GM21381 (cell line): ENCODE measurements around the gene RNF14.
A peak's percentile ranks its signal among the peaks of the same experiment; 100 is the strongest.

Source experiments
- ATAC-seq: cut with Tn5 transposase; IDR thresholded peaks from one replicate; pipeline ENCODE4 v1.9.1; 2021; ENCODE audit warnings: mild to moderate bottlenecking, moderate library complexity; ENCODE audit not compliant: unreplicated experiment

RNF14 gene

DNA sequence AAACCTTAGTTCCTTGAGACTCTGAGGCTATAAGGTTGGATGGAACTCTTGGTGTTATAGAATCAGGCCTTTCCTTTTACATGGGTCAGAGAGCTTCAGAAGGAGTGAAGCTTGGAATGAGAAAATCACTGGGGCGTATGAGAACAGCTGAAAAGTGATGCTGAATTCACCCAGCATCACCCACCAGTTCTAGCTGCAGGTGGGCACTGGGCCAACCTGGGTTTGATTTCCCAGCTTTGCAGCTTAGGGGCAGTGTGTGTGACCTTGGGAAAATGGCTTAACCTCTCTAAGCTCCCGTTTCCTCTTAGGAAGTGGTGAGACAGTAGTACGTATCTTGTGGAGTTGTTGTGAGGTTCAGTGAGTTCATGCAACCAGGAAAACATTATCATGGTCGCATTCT lies 21.6 kb upstream of the RNF14 start:
- ATAC-seq = no peak

DNA sequence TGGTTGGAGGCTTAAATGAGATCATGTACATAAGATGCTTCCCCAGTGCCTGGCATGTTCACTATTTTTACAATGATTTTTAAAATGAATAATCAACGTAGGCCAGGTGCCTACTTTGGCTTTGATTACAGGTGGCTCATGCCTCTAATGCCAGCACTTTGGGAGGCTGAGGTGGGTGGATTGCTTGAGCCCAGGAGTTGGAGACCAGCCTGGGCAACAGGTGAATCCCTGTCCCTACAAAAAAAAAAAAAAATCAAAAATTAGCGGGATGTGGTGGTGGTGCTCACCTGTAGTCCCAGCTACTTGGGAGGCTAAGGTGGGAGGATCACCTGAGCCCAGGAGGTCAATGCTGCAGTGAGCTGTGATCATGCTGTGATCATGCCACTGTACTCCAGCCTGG lies 20.1 kb upstream of the RNF14 start:
- ATAC-seq = no peak

GRCh38 chr5:141949511-141949910 lies 19.4 kb upstream of the RNF14 start:
- ATAC-seq = no peak

DNA sequence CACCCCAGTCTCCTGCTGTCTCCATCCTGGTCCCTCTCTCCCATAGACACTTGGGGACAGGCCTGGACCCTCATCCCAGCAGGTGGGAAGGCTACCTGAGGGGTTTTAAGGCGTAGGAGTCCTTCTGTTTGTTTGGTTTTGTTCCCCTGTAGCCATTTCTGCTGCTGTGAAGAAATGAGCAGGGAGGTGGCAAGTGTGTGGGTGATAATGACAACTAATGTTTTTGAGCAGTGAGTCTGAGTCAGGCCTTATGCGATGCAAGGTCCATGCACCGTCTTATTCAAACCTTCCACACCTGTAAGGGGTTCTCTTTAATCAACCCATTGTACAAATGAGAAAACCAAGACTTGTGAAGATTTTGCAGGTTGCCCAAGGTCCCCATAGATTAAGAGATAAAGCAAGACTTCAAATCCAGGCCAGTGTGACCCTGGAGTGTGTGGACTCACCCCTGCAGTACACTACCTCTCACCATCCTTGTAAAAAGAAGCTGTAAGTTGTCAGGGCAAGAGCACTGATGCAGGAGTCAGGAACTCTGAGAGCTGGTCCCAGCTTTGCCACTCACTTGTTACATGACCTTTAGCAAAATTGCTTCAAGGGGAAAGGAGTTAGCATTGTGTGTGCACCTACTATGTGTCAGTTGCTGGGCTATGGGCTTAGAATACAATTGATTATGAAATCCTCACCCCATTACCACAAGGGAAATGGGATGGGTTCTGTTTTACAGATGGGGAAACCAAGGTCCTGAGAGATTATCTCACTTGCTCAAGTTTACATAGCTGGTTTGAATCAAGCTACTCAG lies 18.5 kb upstream of the RNF14 start:
- ATAC-seq = no peak

DNA sequence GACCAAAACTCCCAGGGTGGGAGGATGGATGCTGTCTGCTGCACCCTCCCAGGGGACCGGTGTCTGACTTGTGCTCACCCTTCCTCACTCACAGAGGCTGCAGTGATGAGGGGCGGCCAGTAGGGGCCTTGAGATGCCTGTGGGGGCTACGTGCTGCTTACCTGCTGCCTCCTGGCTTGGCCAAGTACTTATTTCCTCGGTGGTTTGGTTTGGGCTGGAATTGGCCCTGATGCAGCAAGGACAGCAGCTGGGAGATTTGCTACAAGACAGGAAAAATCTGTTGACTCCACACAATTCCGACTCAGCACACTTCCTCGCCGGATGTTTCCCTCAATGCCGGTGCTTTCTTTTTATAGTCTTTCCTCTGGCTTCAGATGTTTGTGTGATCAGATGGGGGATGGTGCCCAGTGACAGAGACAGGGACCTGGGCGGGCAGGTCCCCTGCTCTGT lies 17.5 kb upstream of the RNF14 start:
- ATAC-seq = peak; percentile 64

GRCh38 chr5:141952020-141952419 lies 16.9 kb upstream of the RNF14 start:
- ATAC-seq = no peak

DNA sequence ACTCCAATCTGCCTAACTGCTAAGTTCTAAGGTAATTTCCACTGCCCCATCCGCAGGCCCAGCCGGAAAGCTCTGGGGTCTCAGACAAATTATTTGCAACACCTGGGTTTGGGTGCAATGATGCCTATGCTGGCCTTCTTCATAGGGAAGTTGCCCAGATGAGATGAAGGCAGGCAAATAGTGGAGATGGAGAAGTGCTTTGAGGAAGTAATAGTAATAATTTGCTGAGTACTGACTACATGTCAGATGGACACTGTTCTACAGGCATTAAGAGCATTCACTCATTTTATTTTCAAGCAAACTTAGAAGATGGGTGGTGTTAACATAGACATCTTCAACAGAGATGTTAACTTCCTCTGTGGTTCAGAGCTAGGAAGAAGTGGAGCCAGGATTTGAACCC lies 14.7 kb upstream of the RNF14 start:
- no peak for ATAC-seq

DNA sequence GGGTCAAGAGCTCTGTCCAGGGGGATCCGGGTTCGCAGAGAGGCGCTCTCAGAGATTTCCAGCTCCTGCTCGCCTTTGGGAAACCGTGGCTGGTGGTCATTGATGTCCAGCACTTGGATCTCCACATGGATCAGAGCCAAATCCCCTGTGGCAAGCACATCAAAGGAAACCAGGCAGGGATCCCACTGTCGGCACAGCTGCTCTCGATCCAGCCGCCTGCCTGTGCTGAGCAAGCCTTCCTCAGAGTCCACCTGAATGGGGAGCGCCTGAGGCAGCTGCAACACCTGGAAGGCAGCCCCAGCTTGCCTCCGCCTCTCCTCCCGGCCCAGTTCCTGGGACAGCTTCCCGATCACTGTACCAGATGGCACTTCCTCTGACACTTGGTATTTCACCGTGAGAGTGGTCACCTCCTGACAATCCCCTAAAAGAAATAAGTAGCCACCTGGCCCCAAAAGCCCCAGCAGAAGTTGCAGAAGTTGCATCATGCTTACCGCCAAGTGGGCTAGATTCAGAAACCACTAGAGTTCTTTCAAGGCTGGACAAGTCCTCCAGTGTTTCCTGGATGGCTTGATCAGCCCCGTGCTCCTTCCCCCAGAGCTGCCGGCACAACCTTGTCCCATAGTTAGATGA lies 11.4 kb upstream of the RNF14 start:
- no peak for ATAC-seq

- ATAC-seq = no peak
Observed at GRCh38 chr5:141958113-141958512, 10.8 kb upstream of the RNF14 start, which contains the start of gene PCDH12. Gene PCDH12 (minus strand): TSS chr5:141958202. CDS start chr5:141957851, 351 bp downstream.

DNA sequence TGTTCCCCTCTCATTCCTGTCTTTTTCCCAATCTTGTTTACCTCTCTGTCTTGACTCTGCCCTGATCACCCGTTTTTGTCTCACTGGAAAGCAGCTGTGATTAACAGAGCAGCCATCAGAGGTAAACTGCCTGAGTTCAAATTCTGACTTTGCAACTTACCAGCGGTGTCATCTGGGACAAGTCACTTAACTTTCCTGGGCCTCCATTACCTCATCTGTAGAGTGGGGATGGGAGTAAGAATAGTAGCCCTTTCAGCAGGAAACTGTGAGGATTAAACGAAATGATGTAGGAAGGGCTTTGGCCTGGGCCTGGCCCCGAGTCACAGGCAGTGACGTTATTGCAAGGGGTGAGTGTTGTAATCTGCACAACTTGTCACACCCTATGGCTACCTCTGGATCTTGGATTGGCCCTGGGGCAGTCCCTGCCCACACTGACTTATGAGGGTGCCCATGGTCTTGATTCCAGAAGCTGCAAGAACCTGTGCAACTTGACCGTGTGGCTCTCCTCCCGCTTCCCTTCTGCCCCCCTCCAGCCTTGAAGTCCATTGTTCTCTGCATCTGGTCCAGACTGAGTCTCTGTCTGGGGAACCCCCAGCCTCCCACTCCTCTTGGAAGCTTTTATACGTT lies 10.2 kb upstream of the RNF14 start:
- ATAC-seq = no peak

DNA sequence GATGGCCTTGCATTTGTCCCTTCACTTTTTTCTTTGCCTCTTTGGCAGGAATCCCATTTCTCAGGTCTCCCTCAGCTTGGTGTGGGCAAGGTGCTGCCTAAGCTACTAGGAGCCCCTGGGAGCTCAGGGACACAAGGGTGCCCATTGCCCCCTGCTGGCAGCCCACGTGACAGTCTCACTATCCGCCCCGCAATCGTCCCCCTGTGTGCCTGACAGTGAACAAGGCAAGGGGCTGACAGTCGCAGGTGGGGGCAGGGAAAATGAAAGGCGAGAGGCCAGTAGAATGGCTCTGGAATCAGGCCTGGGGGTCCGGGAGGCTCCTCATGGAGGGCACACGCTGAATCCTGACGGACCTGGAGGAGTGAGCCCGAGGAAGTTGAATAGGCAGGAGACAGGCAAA lies 8.9 kb upstream of the RNF14 start:
- ATAC-seq = no peak

DNA sequence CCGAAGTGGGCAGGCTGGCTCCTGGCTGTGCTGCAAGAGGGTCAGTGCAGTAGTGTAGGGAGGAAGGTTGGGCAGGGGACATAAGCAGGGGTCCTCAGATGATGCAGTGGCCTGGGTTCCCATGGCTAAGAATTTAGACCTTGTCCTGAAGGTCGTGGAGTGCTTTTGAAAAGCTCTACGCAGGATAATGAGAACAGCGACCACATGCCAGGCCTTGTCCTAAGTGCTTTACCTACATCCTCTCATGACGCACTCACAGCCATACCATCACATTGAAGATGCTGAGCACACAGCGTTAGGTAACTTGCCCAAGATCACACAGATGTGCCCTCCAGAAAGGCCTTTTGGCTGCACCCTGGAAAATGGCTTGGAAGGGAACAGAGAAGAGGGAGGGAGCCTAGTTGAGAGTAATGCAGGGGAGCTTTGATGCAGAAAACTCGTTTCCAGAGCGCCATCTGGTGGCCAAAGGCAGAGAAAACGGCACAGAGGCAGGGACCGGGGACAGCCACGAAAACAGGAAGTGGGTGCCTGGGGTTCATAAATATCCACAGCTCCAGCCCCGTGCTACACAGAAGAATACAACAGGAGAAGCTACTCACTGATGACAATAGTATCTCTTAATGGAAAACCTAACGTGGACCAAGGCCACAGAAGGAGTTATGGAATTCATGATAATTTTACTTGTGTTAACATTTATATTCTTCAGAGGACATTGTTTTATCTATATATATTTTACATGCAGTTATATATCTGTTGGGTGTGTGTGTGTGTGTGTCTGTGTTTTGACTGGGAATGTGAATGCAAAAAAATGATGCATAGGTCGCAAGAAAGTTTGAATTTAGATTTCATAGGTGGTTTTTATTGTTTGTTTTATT lies 8.2 kb upstream of the RNF14 start:
- ATAC-seq = peak; percentile 91

DNA sequence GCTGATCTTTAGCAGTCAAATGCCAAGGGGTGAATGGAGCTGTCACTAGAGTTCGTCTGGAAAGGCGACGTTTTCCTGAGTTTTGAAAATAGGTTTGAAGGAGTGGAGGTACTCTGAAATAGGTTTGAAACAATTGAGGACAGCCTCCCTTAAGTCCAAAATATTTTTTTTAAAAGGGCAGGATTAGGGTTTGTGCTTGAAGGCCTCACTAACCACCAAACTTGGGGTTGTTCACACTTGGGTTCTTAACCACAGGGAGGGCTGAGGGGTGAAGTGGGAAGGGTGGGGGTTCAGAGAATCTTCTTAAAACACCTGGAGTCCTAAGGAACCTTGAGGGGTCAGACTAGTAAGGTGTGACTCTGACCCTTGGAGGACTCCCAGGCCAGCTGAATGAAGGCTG lies 7.4 kb upstream of the RNF14 start:
- ATAC-seq = no peak

DNA sequence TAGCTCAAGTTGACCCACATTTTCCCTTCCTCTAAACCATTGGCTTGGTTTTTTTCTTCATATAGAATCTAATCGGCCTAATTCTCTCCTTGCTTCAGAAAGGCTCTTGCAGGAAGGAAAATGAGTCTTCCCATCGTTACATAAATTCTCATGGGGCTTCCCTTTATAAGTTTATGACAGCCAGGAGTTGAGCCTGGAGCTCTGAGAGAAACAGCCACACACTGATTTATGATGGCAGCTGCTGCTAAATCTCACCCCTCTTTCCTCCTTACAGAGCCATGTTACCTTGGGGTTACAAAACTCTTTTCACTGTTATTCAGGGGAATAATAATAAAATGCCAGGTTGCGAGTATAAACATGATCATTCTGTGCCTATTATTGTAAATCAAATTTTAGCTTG lies 5.2 kb upstream of the RNF14 start:
- no peak for ATAC-seq

DNA sequence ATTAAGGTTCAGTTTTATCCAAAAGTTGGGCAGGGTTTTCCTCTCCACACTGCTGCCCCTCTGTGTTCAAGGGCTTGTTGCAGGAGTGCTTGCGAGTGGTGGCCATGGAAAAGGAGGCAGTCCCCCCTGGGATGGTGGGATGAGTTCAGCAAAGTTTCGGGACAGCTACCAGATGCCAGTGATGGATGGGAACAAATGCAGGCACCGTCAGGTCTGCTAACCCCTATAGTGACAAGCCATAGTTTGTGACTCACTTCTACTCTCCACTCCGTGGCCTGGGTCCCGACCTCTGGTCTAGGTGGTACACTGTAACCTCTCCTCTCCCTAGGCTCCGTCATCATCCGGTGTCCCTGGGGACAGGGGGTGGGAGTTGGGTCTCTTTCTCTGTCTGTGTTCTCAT lies 3.8 kb upstream of the RNF14 start:
- ATAC-seq = no peak

DNA sequence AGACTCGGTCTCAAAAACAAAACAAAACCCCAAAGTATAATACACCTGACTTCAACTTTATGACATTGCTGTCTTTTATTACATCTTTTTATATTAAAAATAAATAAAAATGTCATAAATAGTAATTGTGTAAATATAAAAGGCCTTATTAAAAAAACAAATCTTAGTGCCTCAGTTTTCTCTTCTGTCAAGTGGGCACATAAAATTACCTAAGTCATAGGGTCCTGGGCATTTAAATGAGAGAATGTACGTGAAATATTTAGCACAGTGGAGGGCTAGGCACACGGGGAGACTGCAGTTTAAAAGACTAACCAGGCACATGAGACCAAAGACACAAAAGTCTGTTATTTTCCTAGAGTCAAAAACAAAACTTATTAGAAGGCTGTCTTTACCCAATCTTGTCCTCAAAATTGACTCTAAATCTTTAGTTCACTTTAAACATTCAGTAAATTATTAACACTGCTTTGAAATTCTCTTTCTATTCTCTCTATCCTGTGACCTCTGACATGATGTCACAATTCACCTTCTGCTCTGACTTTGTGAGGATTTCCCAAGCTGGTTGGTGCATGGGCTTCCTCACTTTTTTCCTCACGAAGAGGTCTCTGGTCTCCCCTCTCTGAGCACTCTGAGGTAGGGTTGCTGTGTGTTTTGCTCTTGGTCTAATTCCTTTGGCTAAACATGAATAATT lies 2.5 kb upstream of the RNF14 start:
- ATAC-seq = no peak

DNA sequence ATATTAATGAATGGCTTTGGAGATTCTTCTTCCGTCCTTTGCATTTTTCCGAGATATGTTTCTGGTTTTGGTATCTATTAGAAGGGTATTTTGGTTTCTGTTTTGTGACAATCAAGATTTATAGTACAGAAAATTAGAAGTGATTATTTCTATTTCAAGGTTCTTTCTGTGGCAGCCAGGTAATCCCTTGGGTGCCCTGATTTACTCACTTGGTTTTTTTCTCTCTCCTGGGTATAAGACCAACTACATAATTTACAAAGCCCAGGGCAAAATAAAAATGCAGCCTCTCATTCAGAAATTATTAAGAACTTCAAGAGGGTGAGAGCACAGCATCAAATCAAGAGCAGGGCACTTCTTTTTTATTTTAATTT lies 2.0 kb upstream of the RNF14 start:
- no peak for ATAC-seq

GRCh38 chr5:141969783-141970771 lies 1.2 kb downstream of the RNF14 start:
- ATAC-seq = peak; percentile 52

DNA sequence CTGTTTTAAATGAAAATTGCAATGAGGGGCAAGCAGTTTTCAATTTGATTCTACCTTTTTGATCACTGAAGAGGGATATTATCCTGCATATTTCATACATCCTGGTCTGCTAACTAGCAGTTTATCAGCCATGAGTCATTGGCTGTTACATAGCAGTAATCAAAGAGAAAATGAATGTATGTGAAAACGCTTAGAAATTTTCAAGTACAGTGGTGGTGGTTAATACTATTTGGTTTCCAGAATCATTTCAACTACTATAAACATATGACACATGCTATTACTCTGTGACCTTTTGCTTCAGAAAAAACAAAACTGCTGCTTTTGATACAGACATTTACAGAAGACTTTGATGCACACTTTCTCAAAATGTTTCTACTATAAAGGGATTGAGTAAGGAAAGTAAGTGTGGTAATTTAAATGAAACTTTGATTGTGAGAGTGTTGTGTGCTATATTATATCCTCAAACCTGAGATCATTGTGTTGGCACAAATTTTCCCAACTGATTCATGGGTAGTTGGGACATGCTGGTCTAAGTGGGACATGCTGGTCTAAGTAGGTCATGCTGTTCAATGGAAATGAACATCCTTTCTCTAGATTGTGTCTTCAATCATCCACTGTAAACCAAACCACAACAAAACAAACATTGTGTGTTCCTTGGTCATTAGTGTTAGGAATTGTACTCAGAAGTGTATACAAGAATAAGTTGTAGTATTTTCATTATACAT lies 5.1 kb downstream of the RNF14 start:
- ATAC-seq = no peak
